Breast epithelium (tissue), 4 donors: ENCODE data around the gene SLC25A10. TPM values are rescaled to one million over a fixed set of nuclear protein-coding genes. Genes with fewer than 3 reads are reported as not detected.

Experiments used
- DNase-seq, 2 donors: peaks; one replicate each; pipeline ENCODE4 v3.0.0-alpha.2; 2019; ENCODE audit warnings: low spot score in 2 of 2
- H3K27ac ChIP-seq, 2 donors: fragments of 200-600 bp; sonication (generic) in 1 of 2; one replicate each; pipeline ENCODE4 v1.5.1; 2016 to 2019; ENCODE audit warnings: mild to moderate bottlenecking in 1 of 2
- H3K27me3 ChIP-seq, 2 donors: fragments of 200-600 bp; sonication (generic) in 1 of 2; one replicate each; pipeline versions ENCODE4 v1.5.1 to v1.6.0; 2017 to 2019; ENCODE audit warnings: control low read depth in 1 of 2, mild to moderate bottlenecking in 1 of 2
- H3K36me3 ChIP-seq: fragments of 200-600 bp; one replicate; pipeline ENCODE4 v1.5.1; 2019
- H3K4me1 ChIP-seq, 2 donors: fragments of 200-600 bp; sonication (generic); one replicate each; pipeline ENCODE4 v1.5.1; 2016 to 2019; ENCODE audit warnings: control low read depth in 1 of 2
- H3K4me3 ChIP-seq, 3 donors: fragments of 200-600 bp; sonication (generic); 1 replicate in 2 of 3; 2 replicates in 1 of 3; pipeline ENCODE4 v1.5.1; 2016 to 2019; ENCODE audit warnings: mild to moderate bottlenecking in 3 of 3, moderate library complexity in 2 of 3
- H3K9me3 ChIP-seq, 2 donors: fragments of 200-600 bp; sonication (generic) in 1 of 2; one replicate each; pipeline ENCODE4 v1.5.1; 2016 to 2019; ENCODE audit warnings: control low read depth in 1 of 2
- POLR2A ChIP-seq: fragments of 450-650 bp; IDR thresholded peaks from one replicate; pipeline ENCODE4 v1.6.1; 2016; ENCODE audit warnings: antibody characterized with exemption, mild to moderate bottlenecking, moderate library complexity
- POLR2AphosphoS5 ChIP-seq, 3 donors: sonication (generic); formaldehyde crosslinking; IDR thresholded peaks; one replicate each; pipeline ENCODE4 v1.6.1; 2017; ENCODE audit warnings: antibody characterized with exemption in 3 of 3
- intact Hi-C: fragments of 100-400 bp; cut with DNase I; formaldehyde crosslinking; loops from one replicate; pipeline ENCODE4 v1.15.1; 2023; ENCODE audit warnings: low total_unique reads
- total RNA-seq, 3 donors: library from RNA; depleted of rRNA; stranded (reverse); fragments of >200 nt; gene quantifications; one replicate each; pipeline ENCODE4 v1.1.0, GENCODE V29; 2016
- TF ChIP-seq, protein P1 (sequence below), 3 donors: fragments of 450-650 bp; IDR thresholded peaks; one replicate each; pipeline ENCODE4 v1.5.1; 2016 to 2017; ENCODE audit warnings: antibody characterized with exemption in 3 of 3, mild to moderate bottlenecking in 3 of 3, moderate library complexity in 3 of 3

SLC25A10 gene
- total RNA-seq, 3 donors from 2014 or later = 9.8 to 28.0 (median 24.4) TPM

DNA sequence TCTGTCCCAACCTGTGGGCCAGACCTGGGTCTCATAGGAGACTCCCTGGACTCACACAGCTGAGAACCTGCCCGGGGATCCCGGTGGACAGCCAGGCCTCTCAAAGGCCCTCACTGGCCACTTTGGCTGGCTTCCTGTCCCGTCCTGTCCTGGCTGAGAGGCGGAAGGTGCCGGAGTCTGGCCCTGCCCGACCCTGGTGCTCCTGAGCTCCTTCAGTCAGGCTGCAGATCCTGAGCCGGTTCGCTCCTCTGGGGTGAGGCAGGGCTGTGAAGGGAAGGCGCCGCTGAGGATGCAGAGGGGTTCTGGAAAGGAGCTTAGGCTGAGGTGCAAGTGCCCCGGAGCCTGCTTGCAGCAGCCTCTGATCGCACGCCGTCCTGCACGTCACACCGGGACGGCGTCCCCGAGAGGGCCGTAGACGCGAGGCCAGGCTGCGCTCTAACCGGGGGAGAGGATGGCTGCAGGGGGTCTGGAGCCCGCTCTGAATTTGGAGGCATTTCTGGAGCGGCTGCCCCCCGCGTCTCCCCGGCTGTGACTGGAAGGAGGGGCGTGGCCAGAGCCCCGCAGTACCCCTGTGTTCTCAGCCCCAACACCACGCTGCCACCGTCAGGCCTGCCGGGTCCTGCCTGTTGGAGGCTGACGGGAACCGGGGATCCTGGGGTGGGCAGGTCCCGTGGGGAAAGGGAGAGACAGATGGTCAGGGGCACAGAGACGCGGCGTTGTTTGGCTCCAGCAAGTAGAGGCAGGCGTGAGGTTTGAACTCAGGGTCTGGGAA, 24.1 kb upstream of the SLC25A10 start:
- no peaks in the 10 kb centered on the region for H3K9me3 ChIP-seq
- H3K27ac ChIP-seq = no peak overlapping the region
- no peak for DNase-seq
- H3K27me3 ChIP-seq = no peaks in the 10 kb centered on the region
- TF ChIP-seq, protein P1, sequence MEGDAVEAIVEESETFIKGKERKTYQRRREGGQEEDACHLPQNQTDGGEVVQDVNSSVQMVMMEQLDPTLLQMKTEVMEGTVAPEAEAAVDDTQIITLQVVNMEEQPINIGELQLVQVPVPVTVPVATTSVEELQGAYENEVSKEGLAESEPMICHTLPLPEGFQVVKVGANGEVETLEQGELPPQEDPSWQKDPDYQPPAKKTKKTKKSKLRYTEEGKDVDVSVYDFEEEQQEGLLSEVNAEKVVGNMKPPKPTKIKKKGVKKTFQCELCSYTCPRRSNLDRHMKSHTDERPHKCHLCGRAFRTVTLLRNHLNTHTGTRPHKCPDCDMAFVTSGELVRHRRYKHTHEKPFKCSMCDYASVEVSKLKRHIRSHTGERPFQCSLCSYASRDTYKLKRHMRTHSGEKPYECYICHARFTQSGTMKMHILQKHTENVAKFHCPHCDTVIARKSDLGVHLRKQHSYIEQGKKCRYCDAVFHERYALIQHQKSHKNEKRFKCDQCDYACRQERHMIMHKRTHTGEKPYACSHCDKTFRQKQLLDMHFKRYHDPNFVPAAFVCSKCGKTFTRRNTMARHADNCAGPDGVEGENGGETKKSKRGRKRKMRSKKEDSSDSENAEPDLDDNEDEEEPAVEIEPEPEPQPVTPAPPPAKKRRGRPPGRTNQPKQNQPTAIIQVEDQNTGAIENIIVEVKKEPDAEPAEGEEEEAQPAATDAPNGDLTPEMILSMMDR (IDR thresholded peaks at IDR 0.05) = no peak
- TF ChIP-seq POLR2AphosphoS5 (IDR thresholded peaks at IDR 0.05) (no peak), POLR2A (no peak)
- no peak overlapping the region for H3K4me3 ChIP-seq
- intact Hi-C loops = no loop called here
- H3K36me3 ChIP-seq = peaks cover 6% of the 10 kb centered on the region
- H3K4me1 ChIP-seq = peaks cover 10 to 18% of the 10 kb centered on the region in 2 donors

DNA sequence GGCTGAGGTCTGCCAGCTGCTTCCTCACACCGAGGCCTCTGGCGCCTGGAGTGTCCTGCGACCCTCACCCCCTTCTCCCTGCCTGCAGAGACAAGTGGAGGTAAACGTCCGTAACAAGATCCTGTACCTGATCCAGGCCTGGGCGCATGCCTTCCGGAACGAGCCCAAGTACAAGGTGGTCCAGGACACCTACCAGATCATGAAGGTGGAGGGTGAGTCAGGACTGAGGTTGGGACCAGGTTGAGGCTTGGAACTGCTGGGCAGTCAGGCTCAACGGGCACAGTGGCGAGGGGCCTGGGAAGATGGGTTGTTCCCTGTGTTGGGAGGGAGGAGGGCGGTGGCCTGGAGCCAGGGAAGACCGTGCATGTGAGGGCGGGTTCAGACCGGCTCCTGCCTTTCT, 23.5 kb upstream of the SLC25A10 start:
- Histone ChIP-seq H3K4me3 (no peak overlapping the region), H3K27me3 (no peaks in the 10 kb centered on the region), H3K9me3 (no peaks in the 10 kb centered on the region), H3K4me1 (peaks cover 10 to 18% of the 10 kb centered on the region in 2 donors), H3K27ac (no peak overlapping the region), H3K36me3 (peaks cover 6% of the 10 kb centered on the region)
- TF ChIP-seq POLR2A = no peak
- TF ChIP-seq, protein P1 (IDR thresholded peaks at IDR 0.05) = no peak
- no peak for TF ChIP-seq POLR2AphosphoS5 (IDR thresholded peaks at IDR 0.05)
- intact Hi-C loops = no loop called here
- DNase-seq = no peak

DNA sequence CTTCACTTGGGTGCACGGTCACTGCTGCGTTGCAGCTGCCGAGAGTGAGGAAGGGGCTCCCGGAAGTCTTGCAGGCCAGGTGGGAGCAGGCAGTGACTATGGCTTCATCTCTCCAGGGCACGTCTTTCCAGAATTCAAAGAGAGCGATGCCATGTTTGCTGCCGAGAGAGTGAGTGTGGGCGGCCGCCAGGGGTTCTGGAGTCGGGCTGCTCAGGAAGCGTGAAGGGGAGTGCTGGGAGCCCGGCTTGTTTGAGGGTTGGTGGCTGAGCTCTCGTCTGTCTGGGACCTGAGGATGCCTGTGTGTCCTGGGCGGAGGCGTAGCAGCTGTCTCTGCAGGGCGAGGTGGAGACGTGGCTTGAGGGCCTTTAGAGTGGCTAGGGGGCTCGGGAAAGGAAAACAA, 22.0 kb upstream of the SLC25A10 start:
- TF ChIP-seq POLR2AphosphoS5 (IDR thresholded peaks at IDR 0.05) (no peak), POLR2A (no peak)
- TF ChIP-seq, protein P1 (IDR thresholded peaks at IDR 0.05) = no peak

DNA sequence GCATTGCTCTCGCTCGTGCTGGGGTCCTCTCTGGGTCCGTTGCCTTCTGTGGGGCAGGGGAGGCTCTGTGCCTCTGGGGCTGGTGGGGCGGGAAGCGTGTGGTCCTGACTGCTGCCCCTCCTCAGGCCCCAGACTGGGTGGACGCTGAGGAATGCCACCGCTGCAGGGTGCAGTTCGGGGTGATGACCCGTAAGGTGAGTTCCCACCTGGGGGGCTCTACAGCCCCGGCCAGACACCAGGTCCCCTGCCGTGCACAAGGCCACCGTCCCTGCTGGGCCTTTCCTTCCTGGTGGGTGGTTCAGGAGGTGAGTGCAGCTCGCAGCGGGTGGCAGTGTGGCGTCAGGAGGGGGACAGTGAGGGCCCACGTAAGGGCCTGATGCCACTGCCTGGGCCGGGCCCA, 21.5 kb upstream of the SLC25A10 start:
- no peak for DNase-seq
- no peak for TF ChIP-seq POLR2AphosphoS5 (IDR thresholded peaks at IDR 0.05)
- TF ChIP-seq, protein P1 (IDR thresholded peaks at IDR 0.05) = no peak
- TF ChIP-seq POLR2A = no peak
- H3K27ac ChIP-seq = no peak overlapping the region
- H3K27me3 ChIP-seq = no peaks in the 10 kb centered on the region
- H3K9me3 ChIP-seq = no peaks in the 10 kb centered on the region
- peaks cover under 1 to 7% of the 10 kb centered on the region in 2 donors for H3K4me1 ChIP-seq
- intact Hi-C loops = no loop called here
- H3K36me3 ChIP-seq = peaks cover 6% of the 10 kb centered on the region
- no peak overlapping the region for H3K4me3 ChIP-seq

More for the DNA sequence above, 22.0 kb upstream of the SLC25A10 start:
- DNase-seq = no peak
- H3K27me3 ChIP-seq = no peaks in the 10 kb centered on the region
- no peak overlapping the region for H3K4me3 ChIP-seq
- peaks cover 5 to 12% of the 10 kb centered on the region in 2 donors for H3K4me1 ChIP-seq
- intact Hi-C loops = no loop called here
- H3K36me3 ChIP-seq = peaks cover 6% of the 10 kb centered on the region
- no peak overlapping the region for H3K27ac ChIP-seq
- H3K9me3 ChIP-seq = no peaks in the 10 kb centered on the region

DNA sequence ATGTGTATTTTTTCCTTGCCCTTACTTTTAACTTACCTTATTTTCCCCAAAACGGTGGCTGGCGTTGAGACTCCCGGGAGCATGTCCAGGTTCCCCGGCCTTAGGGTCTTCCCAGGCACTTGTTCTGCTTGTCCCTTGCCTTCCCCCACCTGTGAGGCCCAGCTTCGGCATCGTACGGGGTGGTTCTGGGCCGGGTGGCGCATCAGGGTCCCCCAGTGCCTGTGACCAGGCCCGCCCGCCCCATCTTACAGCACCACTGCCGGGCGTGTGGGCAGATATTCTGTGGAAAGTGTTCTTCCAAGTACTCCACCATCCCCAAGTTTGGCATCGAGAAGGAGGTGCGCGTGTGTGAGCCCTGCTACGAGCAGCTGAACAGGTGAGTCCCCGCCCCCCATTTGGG, 20.9 kb upstream of the SLC25A10 start:
- H3K27ac ChIP-seq = no peak overlapping the region
- H3K36me3 ChIP-seq = peaks cover 6% of the 10 kb centered on the region
- peaks cover 0 to under 1% of the 10 kb centered on the region in 2 donors for H3K4me1 ChIP-seq
- no peaks in the 10 kb centered on the region for H3K9me3 ChIP-seq
- intact Hi-C loops = no loop called here
- H3K4me3 ChIP-seq = no peak overlapping the region
- no peaks in the 10 kb centered on the region for H3K27me3 ChIP-seq
- no peak for DNase-seq
- TF ChIP-seq POLR2AphosphoS5 (IDR thresholded peaks at IDR 0.05) = no peak
- TF ChIP-seq, protein P1 (IDR thresholded peaks at IDR 0.05) = no peak
- TF ChIP-seq POLR2A = no peak
